EH (cell line): ENCODE data around the gene MAP3K2.
A peak's percentile ranks its signal among the peaks of the same experiment; 100 is the strongest.
"Not testable (repeated sequence)": the region's sequence is repeated elsewhere in the genome, so short reads cannot be mapped to it uniquely, and the experiment has no call there.

Source experiments
- DNase-seq: peaks from one replicate; pipeline ENCODE4 v3.0.0-alpha.2; 2015; ENCODE audit warnings: low read depth

The MAP3K2 gene

DNA sequence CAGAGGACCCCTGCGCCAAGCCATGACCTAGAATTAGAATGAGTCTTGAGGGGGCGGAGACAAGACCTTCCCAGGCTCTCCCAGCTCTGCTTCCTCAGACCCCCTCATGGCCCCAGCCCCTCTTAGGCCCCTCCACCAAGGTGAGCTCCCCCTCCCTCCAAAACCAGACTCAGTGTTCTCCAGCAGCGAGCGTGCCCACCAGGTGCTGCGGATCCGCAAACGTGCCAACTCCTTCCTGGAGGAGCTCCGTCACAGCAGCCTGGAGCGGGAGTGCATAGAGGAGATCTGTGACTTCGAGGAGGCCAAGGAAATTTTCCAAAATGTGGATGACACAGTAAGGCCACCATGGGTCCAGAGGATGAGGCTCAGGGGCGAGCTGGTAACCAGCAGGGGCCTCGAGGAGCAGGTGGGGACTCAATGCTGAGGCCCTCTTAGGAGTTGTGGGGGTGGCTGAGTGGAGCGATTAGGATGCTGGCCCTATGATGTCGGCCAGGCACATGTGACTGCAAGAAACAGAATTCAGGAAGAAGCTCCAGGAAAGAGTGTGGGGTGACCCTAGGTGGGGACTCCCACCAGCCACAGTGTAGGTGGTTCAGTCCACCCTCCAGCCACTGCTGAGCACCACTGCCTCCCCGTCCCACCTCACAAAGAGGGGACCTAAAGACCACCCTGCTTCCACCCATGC, 33.5 kb upstream of the MAP3K2 start:
- no peak for DNase-seq

DNA sequence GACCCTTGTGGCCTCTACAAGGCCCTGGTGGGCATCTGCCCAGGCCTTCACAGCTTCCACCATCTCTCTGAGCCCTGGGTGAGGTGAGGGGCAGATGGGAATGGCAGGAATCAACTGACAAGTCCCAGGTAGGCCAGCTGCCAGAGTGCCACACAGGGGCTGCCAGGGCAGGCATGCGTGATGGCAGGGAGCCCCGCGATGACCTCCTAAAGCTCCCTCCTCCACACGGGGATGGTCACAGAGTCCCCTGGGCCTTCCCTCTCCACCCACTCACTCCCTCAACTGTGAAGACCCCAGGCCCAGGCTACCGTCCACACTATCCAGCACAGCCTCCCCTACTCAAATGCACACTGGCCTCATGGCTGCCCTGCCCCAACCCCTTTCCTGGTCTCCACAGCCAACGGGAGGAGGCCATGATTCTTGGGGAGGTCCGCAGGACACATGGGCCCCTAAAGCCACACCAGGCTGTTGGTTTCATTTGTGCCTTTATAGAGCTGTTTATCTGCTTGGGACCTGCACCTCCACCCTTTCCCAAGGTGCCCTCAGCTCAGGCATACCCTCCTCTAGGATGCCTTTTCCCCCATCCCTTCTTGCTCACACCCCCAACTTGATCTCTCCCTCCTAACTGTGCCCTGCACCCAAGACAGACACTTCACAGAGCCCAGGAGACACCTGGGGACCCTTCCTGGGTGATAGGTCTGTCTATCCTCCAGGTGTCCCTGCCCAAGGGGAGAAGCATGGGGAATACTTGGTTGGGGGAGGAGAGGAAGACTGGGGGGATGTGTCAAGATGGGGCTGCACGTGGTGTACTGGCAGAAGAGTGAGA, 32.5 kb upstream of the MAP3K2 start:
- DNase-seq: no peak

DNA sequence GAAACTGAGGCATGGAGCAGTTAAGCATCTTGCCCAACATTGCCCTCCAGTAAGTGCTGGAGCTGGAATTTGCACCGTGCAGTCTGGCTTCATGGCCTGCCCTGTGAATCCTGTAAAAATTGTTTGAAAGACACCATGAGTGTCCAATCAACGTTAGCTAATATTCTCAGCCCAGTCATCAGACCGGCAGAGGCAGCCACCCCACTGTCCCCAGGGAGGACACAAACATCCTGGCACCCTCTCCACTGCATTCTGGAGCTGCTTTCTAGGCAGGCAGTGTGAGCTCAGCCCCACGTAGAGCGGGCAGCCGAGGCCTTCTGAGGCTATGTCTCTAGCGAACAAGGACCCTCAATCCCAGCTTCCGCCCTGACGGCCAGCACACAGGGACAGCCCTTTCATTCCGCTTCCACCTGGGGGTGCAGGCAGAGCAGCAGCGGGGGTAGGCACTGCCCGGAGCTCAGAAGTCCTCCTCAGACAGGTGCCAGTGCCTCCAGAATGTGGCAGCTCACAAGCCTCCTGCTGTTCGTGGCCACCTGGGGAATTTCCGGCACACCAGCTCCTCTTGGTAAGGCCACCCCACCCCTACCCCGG, 31.8 kb upstream of the MAP3K2 start:
- DNase-seq: no peak

DNA sequence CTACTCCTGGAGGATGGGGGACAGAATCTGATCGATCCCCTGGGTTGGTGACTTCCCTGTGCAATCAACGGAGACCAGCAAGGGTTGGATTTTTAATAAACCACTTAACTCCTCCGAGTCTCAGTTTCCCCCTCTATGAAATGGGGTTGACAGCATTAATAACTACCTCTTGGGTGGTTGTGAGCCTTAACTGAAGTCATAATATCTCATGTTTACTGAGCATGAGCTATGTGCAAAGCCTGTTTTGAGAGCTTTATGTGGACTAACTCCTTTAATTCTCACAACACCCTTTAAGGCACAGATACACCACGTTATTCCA, 31.3 kb upstream of the MAP3K2 start:
- DNase-seq: no peak

DNA sequence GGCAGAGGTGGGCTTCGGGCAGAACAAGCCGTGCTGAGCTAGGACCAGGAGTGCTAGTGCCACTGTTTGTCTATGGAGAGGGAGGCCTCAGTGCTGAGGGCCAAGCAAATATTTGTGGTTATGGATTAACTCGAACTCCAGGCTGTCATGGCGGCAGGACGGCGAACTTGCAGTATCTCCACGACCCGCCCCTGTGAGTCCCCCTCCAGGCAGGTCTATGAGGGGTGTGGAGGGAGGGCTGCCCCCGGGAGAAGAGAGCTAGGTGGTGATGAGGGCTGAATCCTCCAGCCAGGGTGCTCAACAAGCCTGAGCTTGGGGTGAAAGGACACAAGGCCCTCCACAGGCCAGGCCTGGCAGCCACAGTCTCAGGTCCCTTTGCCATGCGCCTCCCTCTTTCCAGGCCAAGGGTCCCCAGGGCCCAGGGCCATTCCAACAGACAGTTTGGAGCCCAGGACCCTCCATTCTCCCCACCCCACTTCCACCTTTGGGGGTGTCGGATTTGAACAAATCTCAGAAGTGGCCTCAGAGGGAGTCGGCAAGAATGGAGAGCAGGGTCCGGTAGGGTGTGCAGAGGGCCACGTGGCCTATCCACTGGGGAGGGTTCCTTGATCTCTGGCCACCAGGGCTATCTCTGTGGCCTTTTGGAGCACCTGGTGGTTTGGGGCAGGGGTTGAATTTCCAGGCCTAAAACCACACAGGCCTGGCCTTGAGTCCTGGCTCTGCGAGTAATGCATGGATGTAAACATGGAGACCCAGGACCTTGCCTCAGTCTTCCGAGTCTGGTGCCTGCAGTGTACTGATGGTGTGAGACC, 30.7 kb upstream of the MAP3K2 start, which contains the start of gene PROC:
Gene PROC, plus strand, starts transcription at position 128 of the 812 bp plus-strand sequence. CDS start 1,516 bp downstream, outside the sequence.
- DNase-seq: no peak

DNA sequence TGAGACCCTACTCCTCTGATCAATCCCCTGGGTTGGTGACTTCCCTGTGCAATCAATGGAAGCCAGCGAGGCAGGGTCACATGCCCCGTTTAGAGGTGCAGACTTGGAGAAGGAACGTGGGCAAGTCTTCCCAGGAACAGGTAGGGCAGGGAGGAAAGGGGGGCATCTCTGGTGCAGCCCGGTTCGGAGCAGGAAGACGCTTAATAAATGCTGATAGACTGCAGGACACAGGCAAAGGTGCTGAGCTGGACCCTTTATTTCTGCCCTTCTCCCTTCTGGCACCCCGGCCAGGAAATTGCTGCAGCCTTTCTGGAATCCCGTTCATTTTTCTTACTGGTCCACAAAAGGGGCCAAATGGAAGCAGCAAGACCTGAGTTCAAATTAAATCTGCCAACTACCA, 29.6 kb upstream of the MAP3K2 start:
- DNase-seq: no peak

DNA sequence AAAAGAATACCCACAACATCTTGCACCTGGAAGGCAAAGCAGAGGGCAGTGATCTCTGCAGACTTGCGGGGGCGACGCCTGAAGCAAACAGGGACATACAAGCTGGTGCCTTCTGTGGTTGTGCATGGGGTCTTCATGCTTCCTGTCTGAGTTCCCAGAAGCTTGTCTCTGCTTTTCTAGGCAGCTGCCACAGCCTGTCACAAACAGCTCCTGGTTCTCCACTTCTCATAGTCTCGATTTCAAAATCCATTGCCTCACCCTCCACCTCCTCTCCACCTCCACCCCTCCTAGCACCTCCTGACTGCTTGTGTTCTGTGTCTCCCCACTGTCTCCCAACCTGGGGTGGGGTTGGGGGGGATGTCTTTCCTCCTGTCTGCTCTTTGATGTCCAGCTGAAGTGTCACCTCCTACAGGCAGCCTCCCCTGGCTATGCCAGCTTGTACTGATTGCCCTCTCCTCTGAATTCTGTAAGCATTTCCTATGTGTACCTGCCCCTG, 28.8 kb upstream of the MAP3K2 start:
- DNase-seq: no peak

DNA sequence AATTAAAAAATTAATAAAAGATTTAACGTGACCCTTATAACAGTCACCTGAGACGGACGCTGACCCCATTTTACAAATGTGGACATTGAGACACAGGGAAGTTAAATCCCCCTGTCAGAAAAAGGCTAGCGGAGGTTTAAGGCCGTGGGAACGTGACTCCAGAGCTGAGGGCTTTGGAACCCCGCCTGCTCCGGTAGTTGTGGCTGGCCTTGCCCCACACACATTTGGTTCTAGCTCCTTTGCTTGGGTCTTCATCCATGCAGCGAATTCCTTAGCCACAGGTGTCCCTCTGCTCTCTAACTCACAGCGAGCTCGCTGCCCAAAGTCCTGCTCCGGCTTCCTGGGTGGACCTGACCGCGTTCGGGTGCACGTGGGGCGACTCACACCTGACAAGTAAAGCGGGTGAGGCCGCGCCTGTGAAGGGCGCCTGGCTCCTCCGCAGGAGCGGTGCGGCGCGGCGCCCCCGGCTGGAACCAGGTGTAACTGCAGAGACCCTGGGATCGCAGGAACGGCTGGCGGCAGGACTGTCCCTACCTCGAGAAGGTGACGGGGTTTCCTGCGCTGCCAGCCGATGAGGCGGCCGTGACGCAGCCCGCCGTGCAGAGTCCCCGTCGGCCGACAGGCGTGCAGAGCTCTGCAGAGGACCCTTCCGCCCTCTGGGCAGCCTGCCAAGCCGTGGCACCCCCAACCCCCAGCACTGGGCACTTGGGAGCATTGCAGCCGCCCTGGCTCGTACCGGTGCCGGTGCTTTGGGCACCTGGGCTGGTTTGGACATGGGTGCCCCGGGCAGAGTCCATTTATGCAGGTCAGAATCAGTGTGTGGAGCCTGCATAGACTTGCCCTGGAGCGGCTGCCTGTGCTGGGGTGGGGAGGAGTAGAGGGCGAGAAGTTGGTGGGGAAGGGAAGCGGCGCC, 28.1 kb upstream of the MAP3K2 start:
- no peak for DNase-seq

DNA sequence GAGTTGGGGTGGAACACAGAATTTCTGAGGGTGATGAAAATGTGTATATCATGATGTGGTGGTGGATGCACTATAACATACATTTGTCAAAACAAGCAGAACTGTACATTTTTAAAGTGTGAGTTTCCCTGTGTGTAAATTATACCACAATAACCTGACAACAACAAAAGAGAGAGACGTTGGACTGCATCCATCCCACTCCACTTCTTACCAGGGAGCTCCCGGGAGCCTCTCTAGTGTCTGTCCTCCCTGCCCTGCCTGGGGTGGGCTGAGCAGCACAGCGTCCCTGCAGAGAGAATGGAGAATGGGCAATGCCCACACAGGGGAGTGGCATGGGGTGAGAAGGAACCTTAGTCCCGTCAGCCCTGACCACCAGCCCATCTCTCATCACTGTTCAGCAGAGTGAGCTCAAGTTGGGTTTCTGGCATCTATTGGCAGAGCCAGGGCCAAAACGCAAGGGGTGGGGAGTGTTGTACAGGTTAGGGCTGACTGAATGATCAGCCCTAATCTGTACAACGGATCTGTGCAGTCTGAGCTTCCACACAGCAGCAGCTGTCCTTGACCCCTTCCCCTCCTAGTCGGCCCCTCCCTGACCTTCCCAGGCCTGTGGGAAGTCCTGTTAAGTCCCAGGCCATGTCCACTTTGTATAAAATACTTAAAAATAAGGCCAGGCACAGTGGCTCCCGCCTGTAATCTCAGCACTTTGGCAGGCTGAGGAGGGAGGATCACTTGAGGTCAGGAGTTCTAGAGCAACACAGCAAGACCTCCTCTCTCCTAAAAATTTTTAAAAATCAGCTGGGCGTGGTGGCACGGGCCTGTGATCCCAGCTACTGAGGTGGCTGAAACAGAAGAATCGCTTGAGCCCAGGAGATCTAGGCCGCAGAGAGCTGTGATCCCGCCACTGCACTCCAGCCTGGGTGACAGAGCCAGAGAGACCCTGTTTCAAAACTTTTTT, 27.1 kb upstream of the MAP3K2 start:
- DNase-seq: no peak

DNA sequence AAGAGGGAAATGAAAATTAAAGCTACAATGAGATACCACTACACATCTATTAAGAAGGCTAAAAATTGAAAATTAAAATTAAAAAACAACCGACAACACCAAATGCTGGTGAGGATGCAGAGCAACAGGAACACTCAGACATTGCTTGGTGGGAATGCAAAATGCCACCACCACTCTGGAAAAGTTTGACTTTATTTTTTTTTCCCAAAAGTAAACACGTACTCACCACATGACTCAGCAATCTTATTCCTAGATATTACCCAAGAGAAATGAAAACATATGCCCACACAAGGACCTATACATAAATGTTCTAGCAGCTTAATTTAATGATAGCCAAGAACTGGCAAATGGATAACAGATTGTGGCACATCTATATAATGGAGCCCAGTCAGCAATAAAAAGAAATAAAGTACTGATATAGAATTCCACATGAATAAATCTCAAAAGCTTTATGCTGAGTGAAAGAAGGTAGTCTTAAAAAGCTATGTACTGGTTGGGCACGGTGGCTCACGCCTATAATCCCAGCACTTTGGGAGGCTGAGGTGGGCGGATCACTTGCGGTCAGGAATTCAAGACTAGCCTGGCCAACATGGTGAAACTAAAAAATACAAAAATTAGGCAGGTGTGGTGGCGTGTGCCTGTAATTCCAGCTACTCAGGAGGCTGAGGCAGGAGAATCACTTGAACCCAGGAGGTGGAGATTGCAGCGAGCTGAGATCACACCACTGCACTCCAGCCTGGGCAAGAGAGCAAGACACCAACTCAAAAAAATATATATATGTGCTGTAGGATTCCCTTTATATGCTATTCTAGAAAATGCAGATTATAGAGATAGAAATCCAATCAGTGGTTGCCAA, 26.2 kb upstream of the MAP3K2 start:
- DNase-seq: peak; percentile 84

DNA sequence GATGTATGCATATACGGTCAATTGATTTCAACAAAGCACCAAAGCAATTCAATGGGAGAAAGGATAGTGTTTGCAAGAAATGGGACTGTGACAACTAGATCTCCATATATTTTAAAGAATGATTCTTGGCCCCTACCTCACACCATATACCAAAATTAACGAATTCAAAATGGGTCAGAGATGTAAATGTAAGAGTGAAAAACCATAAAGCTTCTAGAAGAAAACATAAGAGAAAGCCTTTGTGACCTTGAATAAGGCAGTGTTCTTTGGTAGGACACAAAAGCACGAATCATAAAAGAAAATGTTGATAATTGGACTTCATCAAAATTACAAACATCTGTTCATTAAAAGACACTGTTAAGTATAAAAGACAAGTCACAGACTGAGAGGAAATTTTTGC, 25.4 kb upstream of the MAP3K2 start:
- DNase-seq: peak; percentile 42

DNA sequence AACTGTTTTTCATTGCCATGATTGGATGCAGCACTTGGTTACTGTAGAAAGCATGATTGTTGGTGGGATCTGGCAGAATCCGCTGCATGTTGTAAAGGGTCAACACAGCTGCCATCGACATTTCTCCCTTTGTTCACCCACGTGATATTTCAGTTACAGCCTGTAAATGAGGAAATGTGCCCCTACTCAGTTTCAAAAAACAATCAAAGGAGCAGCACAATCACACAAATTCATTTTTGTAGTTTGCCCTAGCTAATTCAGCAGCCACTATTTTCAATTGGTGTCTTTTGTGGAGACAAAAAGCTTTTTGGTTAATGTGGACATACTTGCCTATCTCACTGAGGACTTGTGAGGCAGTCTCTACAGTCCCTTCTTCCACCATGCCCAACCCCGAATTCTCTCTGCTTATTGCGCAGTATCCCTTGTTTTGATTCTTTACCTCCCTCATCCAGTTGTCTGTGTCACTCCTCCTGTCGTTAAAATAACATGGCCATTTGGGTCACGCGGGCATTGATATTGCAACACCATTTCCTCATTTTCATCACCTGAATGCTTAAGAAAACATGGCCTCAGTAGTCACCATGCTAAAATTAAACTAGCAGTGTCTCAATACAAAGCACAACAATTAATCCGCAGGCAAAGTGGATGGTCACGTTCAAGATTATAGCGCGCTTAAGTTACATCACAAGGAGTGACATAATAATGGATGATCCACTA, 24.0 kb upstream of the MAP3K2 start:
- DNase-seq: peak; percentile 36

DNA sequence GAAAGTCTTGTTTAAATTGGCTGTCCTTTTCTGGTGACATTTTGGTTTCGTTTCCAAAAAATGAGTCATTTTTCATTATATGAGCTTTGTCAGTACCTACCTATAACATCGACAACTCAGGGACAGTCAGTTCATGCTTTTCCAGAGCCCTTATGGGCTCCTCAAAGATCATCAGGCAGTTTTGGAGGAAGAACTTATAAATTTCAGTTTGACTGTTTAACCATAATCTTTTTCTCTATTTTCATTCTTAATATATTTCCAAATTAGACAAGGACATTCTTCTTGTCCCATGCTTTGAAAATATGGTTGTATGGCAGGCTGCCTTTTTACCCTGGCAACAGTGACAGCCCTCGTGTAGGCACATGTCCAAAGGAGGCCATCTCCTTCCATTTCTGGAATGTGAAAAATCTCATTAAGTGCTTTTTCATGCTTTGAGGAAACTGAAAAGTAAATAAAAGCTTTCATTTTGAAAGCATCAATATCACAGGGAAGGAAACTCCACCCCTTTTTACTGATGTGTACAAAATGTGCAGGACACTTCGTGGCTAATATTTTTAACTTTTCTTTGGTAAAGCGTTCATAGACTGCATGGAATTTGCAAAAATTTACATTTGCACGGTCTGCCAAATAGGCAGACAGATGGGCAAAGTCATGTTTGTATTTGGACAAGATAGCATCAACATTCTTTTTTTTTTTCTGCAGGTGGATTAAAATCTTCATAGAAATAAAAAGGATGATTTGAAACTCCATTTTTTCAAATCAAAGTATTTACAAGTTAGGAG, 23.3 kb upstream of the MAP3K2 start:
- peak; percentile 92 for DNase-seq

DNA sequence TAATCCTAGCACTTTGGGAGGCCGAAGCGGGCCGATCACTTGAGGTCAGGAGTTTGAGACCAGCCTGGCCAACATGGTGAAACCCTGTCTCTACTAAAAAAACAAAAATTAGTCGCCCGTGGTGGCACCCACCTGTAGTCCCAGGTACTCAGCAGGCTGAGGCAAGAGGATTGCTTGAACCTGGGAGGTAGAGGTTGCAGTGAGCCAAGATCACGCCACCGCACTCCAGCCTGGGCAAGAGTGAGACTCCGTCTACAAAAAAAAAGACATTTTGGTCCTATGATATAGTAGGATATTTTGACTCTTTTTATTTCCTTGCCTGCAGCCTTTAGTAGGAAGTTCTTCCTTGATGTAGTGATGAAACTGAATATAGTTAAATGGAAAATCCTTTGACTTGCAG, 21.9 kb upstream of the MAP3K2 start:
- not testable (repeated sequence) for DNase-seq

DNA sequence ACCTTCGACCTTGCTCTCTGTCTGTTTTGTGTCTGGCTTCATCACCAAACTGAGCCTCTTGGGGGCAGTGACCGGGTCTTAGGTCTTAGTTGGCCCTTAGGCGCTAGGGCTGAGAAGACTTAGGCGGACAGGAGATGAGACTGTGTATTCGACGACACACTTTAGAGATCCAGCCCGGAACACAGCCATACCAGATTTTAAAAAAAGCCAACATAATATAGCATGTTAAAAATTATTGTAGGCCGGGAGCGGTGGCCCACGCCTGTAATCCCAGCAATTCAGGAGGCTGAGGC, 21.0 kb upstream of the MAP3K2 start:
- DNase-seq: no peak

DNA sequence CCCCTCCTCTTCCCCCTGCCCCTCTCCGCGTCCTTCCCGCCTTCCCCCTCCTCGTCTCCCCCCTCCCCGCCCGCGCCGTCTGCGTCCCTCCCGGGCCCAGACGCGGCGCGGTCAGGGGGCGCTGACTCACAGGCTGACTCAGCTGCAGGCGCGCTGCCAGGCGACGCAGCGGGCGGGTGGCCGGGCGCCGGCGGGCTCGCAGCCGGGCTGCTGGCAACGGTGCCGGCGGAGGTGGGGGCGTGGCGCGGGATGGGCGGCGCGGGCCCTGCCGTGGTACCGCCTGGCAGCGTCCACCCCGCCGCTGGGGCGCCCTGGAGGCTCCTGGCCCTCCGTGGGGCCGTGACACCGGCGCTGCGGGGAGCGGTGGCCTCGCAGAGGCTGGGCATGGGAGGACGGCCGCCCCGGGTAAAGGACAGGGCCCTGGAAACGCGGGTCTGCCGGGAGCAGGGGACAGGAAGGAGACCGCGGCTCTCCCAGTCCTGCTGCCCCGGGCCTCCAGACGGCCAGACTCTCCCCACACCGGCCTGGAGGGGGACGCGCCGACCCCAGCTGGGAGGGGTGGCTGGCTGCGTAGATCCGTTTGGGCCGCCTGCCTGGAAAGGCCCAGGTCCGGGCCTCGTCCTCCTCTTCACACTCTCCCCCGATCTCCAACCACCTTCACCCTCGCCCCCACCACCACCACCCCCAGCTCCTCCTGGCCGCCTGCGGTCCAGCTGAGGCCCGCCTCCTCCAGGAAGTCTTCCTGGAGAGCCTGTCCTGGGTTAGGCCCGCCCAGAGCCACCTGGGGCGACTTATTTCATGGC, 20.4 kb upstream of the MAP3K2 start:
- peak; percentile 89 for DNase-seq

DNA sequence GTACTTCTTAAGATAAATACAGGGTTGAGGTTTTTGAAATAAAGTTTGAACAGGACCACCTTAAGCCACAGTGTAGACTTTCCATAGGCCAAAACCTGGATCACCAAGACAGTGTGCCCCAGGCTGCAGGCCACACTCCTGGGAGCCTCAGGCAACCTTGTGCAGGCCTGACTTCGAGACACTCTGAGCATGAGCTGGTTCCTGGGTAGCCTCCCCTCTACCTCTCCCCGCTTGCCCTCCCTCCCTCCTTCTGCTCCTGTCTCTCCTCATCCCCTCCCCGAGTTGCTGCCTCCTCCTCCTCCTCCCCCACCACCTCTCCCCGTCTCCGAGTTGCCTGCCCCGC, 19.9 kb upstream of the MAP3K2 start:
- no peak for DNase-seq
